Measurements from ENCODE around the gene CARMIL1. TPM values are rescaled to one million over a fixed set of nuclear protein-coding genes. Genes with fewer than 3 reads are reported as not detected.

CARMIL1 gene
- total RNA-seq, 2 experiments from 2014 or later, result 3.9 to 4.7 TPM

DNA sequence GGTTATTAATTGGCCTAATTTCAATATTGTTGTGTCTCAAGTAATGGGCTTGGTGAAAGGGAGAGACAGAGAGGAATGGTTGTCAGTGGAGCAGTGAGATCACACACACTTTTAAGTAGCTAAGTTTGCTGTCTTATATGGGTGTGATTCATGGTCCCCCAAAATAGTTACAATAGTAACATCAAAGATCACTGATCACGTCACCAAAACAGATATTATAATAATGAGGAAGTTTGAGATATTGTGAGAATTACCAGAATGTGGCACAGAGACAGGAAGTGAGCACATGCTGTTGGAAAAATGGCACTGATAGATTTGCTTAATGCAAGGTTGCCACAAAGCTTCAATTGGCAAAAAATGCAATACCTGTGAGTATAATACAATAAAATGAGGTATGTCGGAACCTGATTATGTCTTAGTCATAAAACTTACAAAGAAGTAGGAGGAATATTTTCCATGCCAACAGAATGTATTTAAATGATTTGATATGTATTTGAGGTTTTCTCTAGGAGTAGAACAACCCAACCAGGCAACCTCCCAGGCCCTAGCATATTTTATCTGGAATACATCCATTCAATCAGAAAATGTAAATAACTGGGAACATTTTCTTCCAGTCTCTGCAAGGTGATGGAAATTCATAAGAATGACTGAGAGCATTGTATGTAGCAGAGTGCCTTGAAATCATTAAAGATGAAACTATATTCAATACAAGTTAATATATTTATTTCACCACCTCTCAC is 167.8 kb downstream of the CARMIL1 start:
- H3K4me1 ChIP-seq (ENCODE audit: insufficient read depth, low read length), result peaks cover 3% of the 10 kb centered on the region
- H3K9me3 Mint-ChIP-seq, result peaks cover 5% of the 10 kb centered on the region
- H3K9me3 ChIP-seq (ENCODE audit: control insufficient read depth in 1 of 2, insufficient read depth in 1 of 2, low read length in 2 of 2), result peaks cover 0 to 6% of the 10 kb centered on the region in 2 experiments
- no peak overlapping the region for H3K27ac ChIP-seq (ENCODE audit: low read depth in 1 of 2, low read length in 2 of 2)
- no peaks in the 10 kb centered on the region for H3K27me3 Mint-ChIP-seq
- H3K36me3 Mint-ChIP-seq (ENCODE audit: low read depth), result peaks cover 20% of the 10 kb centered on the region
- no peaks in the 10 kb centered on the region for H3K27me3 ChIP-seq (ENCODE audit: control insufficient read depth in 1 of 2, insufficient read depth in 2 of 2, low read length in 2 of 2)
- ATAC-seq (ENCODE audit: poor library complexity) (no peak), DNase-seq (peak in 2 of 14 experiments; percentile 21 to 26)
- H3K4me1 Mint-ChIP-seq (ENCODE audit: low read depth), result peaks cover 30% of the 10 kb centered on the region
- TF ChIP-seq, protein P1, sequence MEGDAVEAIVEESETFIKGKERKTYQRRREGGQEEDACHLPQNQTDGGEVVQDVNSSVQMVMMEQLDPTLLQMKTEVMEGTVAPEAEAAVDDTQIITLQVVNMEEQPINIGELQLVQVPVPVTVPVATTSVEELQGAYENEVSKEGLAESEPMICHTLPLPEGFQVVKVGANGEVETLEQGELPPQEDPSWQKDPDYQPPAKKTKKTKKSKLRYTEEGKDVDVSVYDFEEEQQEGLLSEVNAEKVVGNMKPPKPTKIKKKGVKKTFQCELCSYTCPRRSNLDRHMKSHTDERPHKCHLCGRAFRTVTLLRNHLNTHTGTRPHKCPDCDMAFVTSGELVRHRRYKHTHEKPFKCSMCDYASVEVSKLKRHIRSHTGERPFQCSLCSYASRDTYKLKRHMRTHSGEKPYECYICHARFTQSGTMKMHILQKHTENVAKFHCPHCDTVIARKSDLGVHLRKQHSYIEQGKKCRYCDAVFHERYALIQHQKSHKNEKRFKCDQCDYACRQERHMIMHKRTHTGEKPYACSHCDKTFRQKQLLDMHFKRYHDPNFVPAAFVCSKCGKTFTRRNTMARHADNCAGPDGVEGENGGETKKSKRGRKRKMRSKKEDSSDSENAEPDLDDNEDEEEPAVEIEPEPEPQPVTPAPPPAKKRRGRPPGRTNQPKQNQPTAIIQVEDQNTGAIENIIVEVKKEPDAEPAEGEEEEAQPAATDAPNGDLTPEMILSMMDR (IDR thresholded peaks at IDR 0.05), result no peak
- H3K36me3 ChIP-seq (ENCODE audit: insufficient read depth, low read length), result no peaks in the 10 kb centered on the region
- no peak overlapping the region for H3K4me3 ChIP-seq (ENCODE audit: low read length)
- intact Hi-C loops (cut with DNase I, micrococcal nuclease), result no loop called here
- H3K4me3 Mint-ChIP-seq, result no peak overlapping the region
- ChIA-PET POLR2A (no interaction called here), CTCF (no interaction called here)
- H3K27ac Mint-ChIP-seq, result no peak overlapping the region

DNA sequence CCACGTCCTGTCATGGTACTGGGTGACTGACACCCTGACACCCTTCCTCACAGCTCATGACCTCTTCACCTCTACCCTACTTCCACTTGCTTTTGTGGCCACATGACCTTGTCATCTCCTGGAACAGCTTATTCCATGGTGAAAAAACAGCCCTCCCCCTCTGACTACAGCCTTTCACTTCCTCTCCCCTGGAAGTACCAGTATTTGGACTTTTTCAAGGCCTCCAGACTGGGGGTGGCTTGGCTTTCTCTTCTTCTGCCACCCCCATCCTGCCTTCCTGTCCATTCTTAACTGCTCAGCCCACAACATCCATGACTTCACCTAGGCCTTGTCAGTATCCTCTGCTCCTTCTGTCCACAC is 168.4 kb downstream of the CARMIL1 start:
- TF ChIP-seq, protein P1 (IDR thresholded peaks at IDR 0.05), result no peak
- Mint-ChIP-seq H3K36me3 (ENCODE audit: low read depth) (peaks cover 20% of the 10 kb centered on the region), H3K9me3 (peaks cover 5% of the 10 kb centered on the region), H3K4me1 (ENCODE audit: low read depth) (peaks cover 25% of the 10 kb centered on the region), H3K27ac (no peak overlapping the region), H3K27me3 (no peaks in the 10 kb centered on the region), H3K4me3 (no peak overlapping the region)
- CTCF ChIA-PET, result no interaction called here
- Histone ChIP-seq H3K27ac (ENCODE audit: low read depth in 1 of 2, low read length in 2 of 2) (no peak overlapping the region), H3K27me3 (ENCODE audit: control insufficient read depth in 1 of 2, insufficient read depth in 2 of 2, low read length in 2 of 2) (no peaks in the 10 kb centered on the region), H3K4me3 (ENCODE audit: low read length) (no peak overlapping the region), H3K36me3 (ENCODE audit: insufficient read depth, low read length) (no peaks in the 10 kb centered on the region), H3K9me3 (ENCODE audit: control insufficient read depth in 1 of 2, insufficient read depth in 1 of 2, low read length in 2 of 2) (peaks cover 0 to 6% of the 10 kb centered on the region in 2 experiments), H3K4me1 (ENCODE audit: insufficient read depth, low read length) (peaks cover 2% of the 10 kb centered on the region)
- no peak for ATAC-seq (ENCODE audit: poor library complexity)
- POLR2A ChIA-PET, result no interaction called here
- intact Hi-C loops (cut with DNase I, micrococcal nuclease), result no loop called here
- peak in 3 of 14 experiments; percentile 20 to 53 (median 43) for DNase-seq

DNA sequence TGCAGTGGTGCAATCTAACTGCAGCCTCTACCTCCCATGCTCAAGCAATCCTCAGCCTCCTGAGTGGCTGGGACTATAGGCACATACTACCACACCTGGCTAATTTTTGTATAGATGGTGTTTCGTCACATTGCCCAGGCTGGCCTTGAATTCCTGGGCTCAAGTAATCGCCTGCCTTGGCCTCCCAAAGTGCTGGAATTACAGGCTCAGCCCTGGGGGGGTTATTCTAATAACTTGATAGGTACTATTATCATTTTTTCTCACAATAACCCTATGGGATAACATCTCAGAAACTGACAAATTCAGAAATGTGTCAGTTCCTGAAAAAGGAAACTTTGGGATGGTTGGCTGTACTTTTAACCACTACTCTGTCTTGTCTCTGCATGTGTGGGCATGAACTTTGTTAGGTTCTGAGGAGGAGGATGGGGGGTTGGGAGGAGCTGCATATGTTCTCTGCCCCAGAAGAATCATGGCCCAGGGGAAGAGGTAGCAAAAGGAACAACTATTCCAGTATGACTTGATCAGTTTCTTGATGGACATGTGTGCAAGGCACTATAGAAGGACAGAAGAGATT is 169.9 kb downstream of the CARMIL1 start:
- no peak overlapping the region for H3K27ac Mint-ChIP-seq
- ATAC-seq (ENCODE audit: poor library complexity) (no peak), DNase-seq (no peak)
- TF ChIP-seq, protein P1 (IDR thresholded peaks at IDR 0.05), result no peak
- H3K4me1 ChIP-seq (ENCODE audit: insufficient read depth, low read length), result no peaks in the 10 kb centered on the region
- CTCF ChIA-PET, result no interaction called here
- intact Hi-C loops (cut with DNase I, micrococcal nuclease), result no loop called here
- no peak overlapping the region for H3K4me3 Mint-ChIP-seq
- peaks cover 20% of the 10 kb centered on the region for H3K36me3 Mint-ChIP-seq (ENCODE audit: low read depth)
- peaks cover 5% of the 10 kb centered on the region for H3K9me3 Mint-ChIP-seq
- H3K27me3 ChIP-seq (ENCODE audit: control insufficient read depth in 1 of 2, insufficient read depth in 2 of 2, low read length in 2 of 2), result no peaks in the 10 kb centered on the region
- H3K27ac ChIP-seq (ENCODE audit: low read depth in 1 of 2, low read length in 2 of 2), result no peak overlapping the region
- H3K4me1 Mint-ChIP-seq (ENCODE audit: low read depth), result peaks cover 18% of the 10 kb centered on the region
- no peak overlapping the region for H3K4me3 ChIP-seq (ENCODE audit: low read length)
- H3K36me3 ChIP-seq (ENCODE audit: insufficient read depth, low read length), result no peaks in the 10 kb centered on the region
- POLR2A ChIA-PET, result no interaction called here
- H3K9me3 ChIP-seq (ENCODE audit: control insufficient read depth in 1 of 2, insufficient read depth in 1 of 2, low read length in 2 of 2), result peaks cover 0 to 6% of the 10 kb centered on the region in 2 experiments
- H3K27me3 Mint-ChIP-seq, result no peaks in the 10 kb centered on the region

Measured in CD4-positive, alpha-beta T cell (primary cell).